Body of pancreas (tissue), 4 donors: ENCODE measurements around the gene KIF3A.

ENCODE experiments used
- POLR2A ChIP-seq, 3 donors: fragments of 450-650 bp; IDR thresholded peaks; one replicate each; pipeline ENCODE4 v1.6.1; 2016; ENCODE audit warnings: antibody characterized with exemption in 3 of 3, mild to moderate bottlenecking in 2 of 3
- TF ChIP-seq, protein P1 (sequence below), 7 experiments: fragments of 450-650 bp in 4 of 7; fragments of 200-600 bp in 3 of 7; sonication (generic) in 3 of 7; IDR thresholded peaks; one replicate each; pipeline ENCODE4 v1.5.1; 2016 to 2019; ENCODE audit warnings: antibody characterized with exemption in 7 of 7

DNA sequence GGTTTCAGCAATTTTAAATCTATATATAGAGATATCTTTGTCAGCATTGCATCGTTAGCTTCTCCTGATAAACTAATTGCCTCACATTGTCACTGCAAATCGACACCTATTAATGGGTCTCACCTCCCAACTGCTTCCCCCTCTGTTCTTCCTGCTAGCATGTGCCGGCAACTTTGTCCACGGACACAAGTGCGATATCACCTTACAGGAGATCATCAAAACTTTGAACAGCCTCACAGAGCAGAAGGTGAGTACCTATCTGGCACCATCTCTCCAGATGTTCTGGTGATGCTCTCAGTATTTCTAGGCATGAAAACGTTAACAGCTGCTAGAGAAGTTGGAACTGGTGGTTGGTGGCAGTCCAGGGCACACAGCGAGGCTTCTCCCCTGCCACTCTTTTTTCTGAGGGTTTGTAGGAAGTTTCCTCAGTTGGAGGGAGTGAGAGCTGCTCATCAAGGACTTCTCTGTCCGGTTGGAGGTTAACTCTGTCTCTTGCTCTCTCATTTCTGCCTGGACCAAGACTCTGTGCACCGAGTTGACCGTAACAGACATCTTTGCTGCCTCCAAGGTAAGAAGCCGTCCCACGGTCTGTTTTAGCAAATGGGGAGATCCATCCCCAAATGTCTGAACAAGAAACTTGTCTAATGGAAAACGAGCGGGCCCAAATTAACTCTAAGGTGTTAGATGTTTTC, 63.3 kb downstream of the KIF3A start, which contains the start of gene IL4:
- TF ChIP-seq, protein P1, sequence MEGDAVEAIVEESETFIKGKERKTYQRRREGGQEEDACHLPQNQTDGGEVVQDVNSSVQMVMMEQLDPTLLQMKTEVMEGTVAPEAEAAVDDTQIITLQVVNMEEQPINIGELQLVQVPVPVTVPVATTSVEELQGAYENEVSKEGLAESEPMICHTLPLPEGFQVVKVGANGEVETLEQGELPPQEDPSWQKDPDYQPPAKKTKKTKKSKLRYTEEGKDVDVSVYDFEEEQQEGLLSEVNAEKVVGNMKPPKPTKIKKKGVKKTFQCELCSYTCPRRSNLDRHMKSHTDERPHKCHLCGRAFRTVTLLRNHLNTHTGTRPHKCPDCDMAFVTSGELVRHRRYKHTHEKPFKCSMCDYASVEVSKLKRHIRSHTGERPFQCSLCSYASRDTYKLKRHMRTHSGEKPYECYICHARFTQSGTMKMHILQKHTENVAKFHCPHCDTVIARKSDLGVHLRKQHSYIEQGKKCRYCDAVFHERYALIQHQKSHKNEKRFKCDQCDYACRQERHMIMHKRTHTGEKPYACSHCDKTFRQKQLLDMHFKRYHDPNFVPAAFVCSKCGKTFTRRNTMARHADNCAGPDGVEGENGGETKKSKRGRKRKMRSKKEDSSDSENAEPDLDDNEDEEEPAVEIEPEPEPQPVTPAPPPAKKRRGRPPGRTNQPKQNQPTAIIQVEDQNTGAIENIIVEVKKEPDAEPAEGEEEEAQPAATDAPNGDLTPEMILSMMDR (IDR thresholded peaks at IDR 0.05): no peak
- no peak for TF ChIP-seq POLR2A (IDR thresholded peaks at IDR 0.05)
